HG02885 (cell line): Measurements from ENCODE around the gene COL9A1.

Experiments
- ATAC-seq: cut with Tn5 transposase; IDR thresholded peaks from one replicate; pipeline ENCODE4 v1.9.1; 2021; ENCODE audit warnings: mild to moderate bottlenecking; ENCODE audit not compliant: unreplicated experiment, poor library complexity

The COL9A1 gene

DNA sequence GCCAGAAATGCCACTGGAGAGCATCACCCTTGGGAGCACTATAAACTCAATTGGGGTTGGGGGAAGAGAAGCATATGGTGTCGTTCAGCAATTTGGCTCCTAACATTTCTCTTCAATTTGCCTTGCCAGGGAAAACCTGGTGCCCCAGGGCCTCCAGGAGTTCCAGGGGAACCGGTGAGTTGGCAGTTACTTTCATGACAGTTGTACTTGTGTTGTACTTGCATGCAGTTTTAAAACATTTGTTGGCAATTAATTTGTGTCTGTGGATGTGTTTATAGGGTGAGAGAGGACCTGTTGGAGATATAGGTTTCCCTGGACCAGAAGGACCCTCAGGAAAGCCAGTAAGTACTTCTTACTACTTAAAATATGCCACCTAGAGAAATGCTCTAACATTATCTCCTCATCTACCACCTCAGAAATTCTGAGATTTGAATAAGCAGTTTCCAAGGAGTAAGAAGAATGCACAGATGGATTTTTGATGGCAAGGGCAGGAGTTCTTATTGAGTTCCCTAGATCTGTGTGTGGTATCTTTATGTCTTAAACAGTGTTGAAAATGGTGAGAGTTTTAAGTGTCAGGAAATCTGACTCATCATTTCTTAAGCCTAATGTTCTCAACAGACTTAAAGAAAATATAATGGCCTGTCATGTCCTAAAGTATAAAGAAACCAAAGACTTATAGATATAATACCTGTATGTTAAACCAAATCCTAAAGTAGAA lies 122.5 kb downstream of the COL9A1 start:
- no peak for ATAC-seq

DNA sequence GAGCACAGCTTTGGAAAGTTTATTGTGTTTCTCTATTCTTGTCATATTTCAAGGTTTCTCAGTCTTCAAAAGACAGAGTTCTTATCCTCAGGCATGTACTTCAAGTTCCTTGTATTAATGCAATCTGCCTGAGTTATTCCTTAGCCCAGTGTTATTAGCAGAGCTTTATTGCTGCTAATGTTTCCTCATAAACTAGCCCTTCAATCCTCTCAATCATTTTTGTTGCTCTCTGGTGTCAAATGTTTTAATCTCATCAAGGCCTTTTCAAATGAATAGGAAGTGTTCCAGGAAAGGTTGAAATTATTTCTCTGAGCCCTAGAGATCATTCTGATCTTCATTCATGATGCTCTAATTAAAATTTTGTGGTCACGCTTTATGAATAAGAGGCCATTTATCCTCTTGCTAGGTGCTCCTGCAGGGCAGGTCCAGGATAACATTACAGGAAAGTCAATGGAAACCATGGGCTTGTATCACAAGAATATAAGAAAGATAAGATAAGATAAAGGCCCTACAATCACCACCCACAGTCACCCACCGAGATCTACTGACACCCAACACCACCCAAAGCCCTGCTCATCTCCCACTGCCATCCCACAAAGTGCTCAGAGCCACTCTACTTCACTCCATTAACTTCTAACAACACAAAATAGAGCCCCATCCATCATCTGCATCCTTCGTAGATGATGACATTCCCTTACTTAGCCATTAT lies 125.9 kb downstream of the COL9A1 start:
- no peak for ATAC-seq

DNA sequence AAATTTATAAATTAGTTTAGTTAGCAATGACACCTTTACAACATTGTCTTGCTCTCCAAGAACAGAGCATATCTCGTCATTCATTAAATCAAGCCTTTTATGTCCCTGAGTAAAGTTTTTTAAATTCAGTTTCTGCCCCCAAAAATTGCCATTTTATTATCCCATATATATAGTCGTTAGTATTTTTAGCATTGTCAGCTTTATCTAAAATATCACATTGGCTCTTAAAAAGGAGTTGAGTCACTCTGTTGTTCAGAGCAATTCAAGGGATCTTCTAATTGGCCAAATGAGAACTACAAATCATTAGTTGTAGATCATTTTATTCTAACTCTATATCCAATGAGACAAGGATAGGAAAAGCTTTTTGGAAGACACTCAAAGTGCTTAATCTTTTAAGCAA lies 127.1 kb downstream of the COL9A1 start:
- no peak for ATAC-seq

DNA sequence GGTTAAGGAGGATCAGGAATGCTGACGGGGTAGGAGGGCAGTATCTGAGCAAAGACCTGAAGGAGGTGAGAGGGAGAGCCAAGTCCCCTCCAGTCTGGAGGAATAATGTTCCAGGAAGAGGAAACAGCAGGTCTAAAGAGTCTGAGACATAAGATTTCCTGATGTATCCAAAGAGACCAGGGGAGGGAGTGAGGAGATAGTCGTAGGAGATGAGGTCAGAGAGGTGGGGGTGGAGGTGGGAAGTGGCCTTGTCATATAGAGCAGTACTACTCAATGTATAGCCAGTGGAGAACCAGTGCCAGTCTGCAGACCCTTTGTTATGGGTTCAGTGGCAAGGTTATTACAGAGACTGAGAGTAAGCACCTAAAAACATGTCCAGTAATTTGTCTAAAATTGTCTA lies 130.6 kb downstream of the COL9A1 start:
- ATAC-seq = no peak

DNA sequence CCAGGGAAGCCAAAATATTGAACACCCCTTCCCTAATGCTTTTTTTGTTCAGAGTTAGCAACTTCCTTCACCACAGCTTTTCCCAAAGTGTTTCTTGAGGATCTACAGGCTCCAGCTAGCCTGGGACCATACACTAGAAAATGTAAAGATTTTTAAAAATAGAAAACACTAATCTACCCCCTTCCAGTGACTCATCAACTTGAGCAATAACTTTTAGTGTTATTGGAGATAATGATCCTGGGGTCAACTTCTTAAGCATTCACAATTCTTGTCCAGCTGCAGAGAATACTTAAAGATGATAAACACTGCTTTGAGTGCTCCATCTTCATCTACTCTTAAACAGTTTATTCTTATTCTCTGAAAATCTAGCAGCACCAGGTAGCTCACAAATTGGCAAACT lies 131.6 kb downstream of the COL9A1 start:
- ATAC-seq = no peak

DNA sequence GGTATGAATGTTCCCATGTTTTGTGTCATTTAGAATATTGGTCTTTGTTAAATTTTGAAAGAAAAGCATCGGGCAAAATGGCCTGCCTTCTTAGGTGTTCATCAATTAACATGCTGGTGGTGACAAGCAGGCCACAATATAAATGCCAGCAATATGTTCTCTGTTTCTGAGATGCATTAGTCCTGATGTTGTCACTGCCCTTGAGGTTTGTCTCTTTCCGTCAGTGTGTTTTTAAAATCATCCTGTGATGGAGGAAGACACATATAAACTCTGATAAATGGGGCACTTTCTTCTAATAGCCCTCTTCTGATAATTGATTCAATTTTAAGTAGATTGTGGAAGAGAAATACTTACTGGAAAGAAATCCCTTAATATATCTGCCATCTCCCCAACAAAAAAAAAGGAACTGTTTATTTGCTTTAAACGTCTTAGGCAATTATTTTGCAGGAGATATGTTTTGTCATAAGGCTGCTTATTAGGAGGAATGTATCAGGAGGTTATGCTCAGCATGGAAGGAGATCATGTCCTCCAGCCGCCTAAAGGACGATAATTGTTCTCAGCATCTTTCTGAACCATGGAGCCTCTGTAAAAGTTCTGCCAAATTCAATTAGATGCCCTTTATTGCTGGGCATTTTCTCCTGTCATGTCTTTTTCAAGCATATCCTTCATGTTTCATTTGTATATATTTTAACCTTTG lies 134.1 kb downstream of the COL9A1 start:
- ATAC-seq = no peak
